Stomach (tissue), 9 donors: ENCODE data around the gene MRTO4. TPM values are rescaled to one million over a fixed set of nuclear protein-coding genes. Genes with fewer than 3 reads are reported as not detected.

Source experiments
- DNase-seq, 2 donors: peaks; one replicate each; pipeline versions ENCODE4 v3.0.0 to v3.0.0-alpha.2; 2013 to 2019
- H3K27ac ChIP-seq, 5 donors: fragments of 200-600 bp in 4 of 5; sonication (generic) in 4 of 5; one replicate each; pipeline ENCODE4 v1.5.1; 2013 to 2019; ENCODE audit warnings: mild to moderate bottlenecking in 1 of 5, moderate library complexity in 1 of 5
- H3K27me3 ChIP-seq, 3 donors: fragments of 200-600 bp; sonication (generic); one replicate each; pipeline ENCODE4 v1.5.1; 2017 to 2019; ENCODE audit warnings: mixed run types in 1 of 3
- H3K36me3 ChIP-seq, 4 donors: fragments of 200-600 bp; sonication (generic); 1 replicate in 3 of 4; 2 replicates in 1 of 4; pipeline ENCODE4 v1.5.1; 2016 to 2019
- H3K4me1 ChIP-seq, 4 donors: fragments of 200-600 bp; sonication (generic); one replicate each; pipeline ENCODE4 v1.5.1; 2016 to 2019
- H3K4me3 ChIP-seq, 4 donors: fragments of 200-600 bp; sonication (generic) in 3 of 4; one replicate each; pipeline ENCODE4 v1.5.1; 2016 to 2019; ENCODE audit warnings: mild to moderate bottlenecking in 1 of 4
- H3K9me3 ChIP-seq, 4 donors: fragments of 200-600 bp; sonication (generic); one replicate each; pipeline ENCODE4 v1.5.1; 2016 to 2019
- CTCF ChIP-seq, 7 experiments: fragments of 450-650 bp in 4 of 7; fragments of 200-600 bp in 3 of 7; sonication (generic) in 3 of 7; IDR thresholded peaks; one replicate each; pipeline ENCODE4 v1.5.1; 2016 to 2019; ENCODE audit warnings: antibody characterized with exemption in 7 of 7, control low read depth in 2 of 7, mild to moderate bottlenecking in 1 of 7
- EP300 ChIP-seq: sonication (generic); formaldehyde crosslinking; IDR thresholded peaks from one replicate; pipeline ENCODE4 v1.6.1; 2017; ENCODE audit warnings: antibody characterized with exemption
- POLR2A ChIP-seq, 4 donors: fragments of 450-650 bp; IDR thresholded peaks; one replicate each; pipeline ENCODE4 v1.6.1; 2016; ENCODE audit warnings: antibody characterized with exemption in 4 of 4, control low read depth in 2 of 4, mild to moderate bottlenecking in 1 of 4, moderate library complexity in 1 of 4
- POLR2AphosphoS5 ChIP-seq, 3 donors: sonication (generic); formaldehyde crosslinking; IDR thresholded peaks; one replicate each; pipeline ENCODE4 v1.6.1; 2016; ENCODE audit warnings: antibody characterized with exemption in 3 of 3
- WGBS, 5 donors: extraction: QIAGEN DNeasy Blood & Tissue Kit in 3 of 5; methylation state at CpG; one replicate each; pipeline versions ENCODE4 v1.1.5 to v1.1.7; 2013 to 2018; 5-methylcytosine and 5-hydroxymethylcytosine counted together
- intact Hi-C: fragments of 100-400 bp; cut with DNase I; formaldehyde crosslinking; loops from one replicate; pipeline ENCODE4 v1.15.1; 2023; ENCODE audit warnings: low total_unique reads
- polyA plus RNA-seq, 3 donors: library from polyadenylated mRNA; stranded (reverse); fragments of 200-250 nt; gene quantifications; one replicate each; pipeline ENCODE4 v1.2.3, GENCODE V29; 2013
- total RNA-seq, 5 donors: library from RNA; depleted of rRNA; stranded (reverse); fragments of >200 nt; gene quantifications; one replicate each; pipeline versions ENCODE4 v1.1.0 to v1.2.3, GENCODE V29; 2014 to 2016
- donor health status: healthy with polysubstance abuse.
- donor health status: Bipolar disorder and iron deficiency.
- donor health status: healthy.

MRTO4 gene
- total and polyA plus RNA-seq, 8 donors, result 1.8 to 46.7 (median 17.0) TPM

DNA sequence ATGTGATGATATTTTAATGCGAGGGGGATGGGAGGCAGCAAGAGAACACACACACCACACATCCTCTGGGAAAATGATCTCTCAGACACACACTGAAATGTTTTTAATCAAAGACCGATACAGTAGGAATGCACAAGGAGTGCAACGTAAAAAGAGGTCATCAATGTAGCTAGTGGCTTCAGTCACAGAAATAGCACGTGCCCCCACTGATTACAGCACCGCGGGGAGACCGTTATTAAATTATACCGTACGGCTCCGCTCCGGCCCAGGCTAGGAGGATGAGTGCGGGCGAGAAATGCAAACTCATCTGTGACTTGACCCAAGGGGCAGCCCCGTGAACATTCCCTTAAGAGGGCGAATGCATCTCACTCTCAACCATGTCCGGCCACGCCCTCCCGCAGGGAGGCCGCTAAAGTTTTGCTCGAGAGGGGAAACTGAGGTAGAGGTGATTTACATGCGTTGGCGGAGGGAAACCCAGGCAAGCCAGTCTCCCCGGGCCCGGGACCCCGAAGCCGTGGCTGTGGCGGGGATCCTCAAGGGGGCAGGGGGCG is 42.1 kb upstream of the MRTO4 start:
- 0 to 1% (median 0%) methylated on average over 22 to 28 of the region's 28 CpGs for WGBS, 5 donors
- DNase-seq, result peak; percentile 41 to 68
- peaks cover 44 to 76% (median 62%) of the 10 kb centered on the region in 4 donors for H3K4me1 ChIP-seq

DNA sequence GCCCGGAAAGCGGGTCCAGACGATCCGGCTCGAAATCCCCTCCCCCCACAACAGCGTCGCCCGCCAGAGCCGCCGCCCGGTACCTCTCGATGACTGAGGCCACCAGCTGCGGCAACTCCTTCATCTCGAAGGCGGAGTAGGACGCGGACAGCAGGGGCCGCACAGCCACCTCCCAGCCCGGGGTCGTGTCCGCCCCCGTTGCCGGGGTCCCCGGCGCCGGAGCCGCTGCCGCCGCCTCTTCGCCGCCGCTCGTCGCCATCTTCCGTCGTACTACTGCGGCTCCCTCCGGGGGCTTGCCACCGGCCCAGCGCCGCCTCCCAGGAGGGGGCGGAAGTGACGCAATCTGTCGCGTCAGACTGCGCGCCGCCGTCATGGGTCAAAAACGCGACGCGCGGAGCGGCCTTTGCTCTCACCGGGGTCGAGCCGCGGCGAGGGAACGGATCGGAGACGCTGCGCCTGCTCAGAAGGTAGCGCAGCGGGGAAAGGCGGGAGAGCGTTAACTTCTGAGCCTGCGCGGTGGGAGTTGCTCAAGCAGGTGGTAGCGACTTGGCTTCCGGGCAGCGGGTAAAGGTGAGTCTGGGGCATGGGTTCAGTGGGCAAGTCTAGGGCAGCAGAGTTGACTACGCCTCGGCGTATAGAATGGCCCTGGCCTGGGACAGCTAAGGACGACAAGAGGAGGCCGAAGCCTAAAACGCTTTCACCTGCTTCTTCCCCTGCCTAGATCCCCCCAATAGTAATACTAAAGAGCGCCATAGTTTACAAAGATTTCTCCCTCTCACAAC is 41.4 kb upstream of the MRTO4 start, which contains the start of gene UBR4:
TSS of gene UBR4 (minus strand) at position 277 of the 782 bp plus-strand sequence. CDS start at position 259, 18 bp downstream.
- peak; percentile 97 to 99 for DNase-seq
- intact Hi-C loops, result no loop called here
- H3K27ac ChIP-seq, result peak within 1 kb of the TSS; percentile 94 to 98 (median 97)
- no peaks in the 10 kb centered on the region for H3K9me3 ChIP-seq
- no peaks in the 10 kb centered on the region for H3K27me3 ChIP-seq
- H3K4me3 ChIP-seq, result peak within 1 kb of the TSS; percentile 82 to 93 (median 90)
- WGBS, 5 donors, result 0 to 1% (median 0%) methylated on average over 44 to 80 of the region's 80 CpGs
- H3K4me1 ChIP-seq, result peaks cover 44 to 70% (median 58%) of the 10 kb centered on the region in 4 donors
- peaks cover 0 to 18% (median 14%) of the 10 kb centered on the region in 4 donors for H3K36me3 ChIP-seq
- peak; percentile 42 for TF ChIP-seq EP300
- TF ChIP-seq POLR2A (IDR thresholded peaks at IDR 0.05), result peak in 2 of 4 donors; percentile 71 to 75
- no peak for TF ChIP-seq CTCF (IDR thresholded peaks at IDR 0.05)
- peak; percentile 98 to 99 (median 99) for TF ChIP-seq POLR2AphosphoS5 (IDR thresholded peaks at IDR 0.05)

More for the DNA sequence above, 42.1 kb upstream of the MRTO4 start:
- Histone ChIP-seq H3K36me3 (peaks cover 0 to 14% (median 11%) of the 10 kb centered on the region in 4 donors), H3K27ac (peak overlapping the region; percentile 94 to 98 (median 97)), H3K9me3 (no peaks in the 10 kb centered on the region), H3K4me3 (peak overlapping the region; percentile 82 to 93 (median 90)), H3K27me3 (no peaks in the 10 kb centered on the region)
- TF ChIP-seq EP300 (no peak), POLR2AphosphoS5 (IDR thresholded peaks at IDR 0.05) (no peak), POLR2A (IDR thresholded peaks at IDR 0.05) (no peak), CTCF (IDR thresholded peaks at IDR 0.05) (no peak)
- intact Hi-C loops, result no loop called here

DNA sequence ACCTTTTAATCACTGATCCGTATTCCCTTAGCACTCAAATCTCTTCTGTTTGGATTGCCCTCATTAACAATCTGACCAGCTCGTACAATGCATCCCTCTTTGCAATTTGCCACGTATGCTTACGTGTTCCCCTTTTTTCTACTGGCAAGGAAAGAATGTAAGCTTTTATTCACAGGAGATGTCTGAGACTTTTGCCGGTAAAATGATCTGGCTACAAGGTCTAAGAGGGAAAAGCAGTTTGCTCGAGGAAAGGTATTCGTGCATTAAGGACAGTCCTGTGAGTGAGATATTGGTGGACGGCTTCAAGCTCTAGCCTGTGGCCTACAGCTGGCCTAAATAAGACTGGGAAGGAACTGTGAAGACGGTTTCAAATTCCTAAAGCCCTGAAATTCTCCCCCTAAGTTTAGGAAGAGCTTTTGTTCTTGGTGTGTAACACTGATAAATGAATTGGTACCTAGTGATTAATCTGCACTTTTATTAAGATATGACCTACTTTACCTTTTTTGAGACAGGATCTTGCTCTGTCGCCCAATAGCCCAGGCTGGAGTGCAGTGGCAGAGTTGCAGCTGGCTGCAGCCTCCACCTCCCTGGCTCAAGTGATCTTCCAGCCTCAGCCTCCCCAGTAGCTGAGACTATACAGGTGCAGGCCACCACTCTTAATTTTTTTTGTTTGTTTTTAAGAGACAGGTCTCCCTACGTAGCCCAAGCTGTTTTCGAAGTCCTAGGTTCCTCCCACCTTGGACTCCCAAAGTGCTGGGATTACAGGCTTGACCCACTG is 40.6 kb upstream of the MRTO4 start:
- Histone ChIP-seq H3K27me3 (no peaks in the 10 kb centered on the region), H3K4me3 (peak overlapping the region; percentile 82 to 93 (median 90)), H3K36me3 (peaks cover 0 to 25% (median 22%) of the 10 kb centered on the region in 4 donors), H3K27ac (peak overlapping the region; percentile 94 to 98 (median 97)), H3K9me3 (no peaks in the 10 kb centered on the region), H3K4me1 (peaks cover 41 to 62% (median 54%) of the 10 kb centered on the region in 4 donors)
- no peak for TF ChIP-seq POLR2AphosphoS5 (IDR thresholded peaks at IDR 0.05)
- TF ChIP-seq POLR2A (IDR thresholded peaks at IDR 0.05), result no peak
- TF ChIP-seq EP300, result no peak
- TF ChIP-seq CTCF (IDR thresholded peaks at IDR 0.05), result no peak
- 11 to 15% (median 13%) methylated on average over 12 of the region's 12 CpGs for WGBS, 5 donors
- intact Hi-C loops, result no loop called here
- DNase-seq, result peak in 1 of 2 donors; percentile 40

DNA sequence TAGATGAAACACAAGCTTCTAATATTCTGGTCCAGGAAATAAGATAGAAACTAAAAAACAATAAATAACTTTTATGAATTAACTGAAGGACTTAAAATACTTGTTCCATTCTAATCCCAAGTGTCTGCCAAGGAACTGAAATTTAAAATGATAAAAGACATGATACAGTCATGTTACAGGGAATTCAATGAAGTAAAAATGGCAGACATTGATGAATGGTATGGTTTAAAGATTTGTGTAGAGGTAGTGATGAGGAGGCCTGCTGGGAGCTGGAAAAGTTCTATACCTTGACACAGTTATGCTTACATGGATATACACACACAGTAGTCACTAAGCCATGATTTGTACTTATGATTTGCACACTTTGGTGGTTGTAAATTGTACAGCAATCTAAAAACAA is 39.4 kb upstream of the MRTO4 start:
- peaks cover 0 to 37% (median 33%) of the 10 kb centered on the region in 4 donors for H3K36me3 ChIP-seq
- intact Hi-C loops, result no loop called here
- no peaks in the 10 kb centered on the region for H3K27me3 ChIP-seq
- no peak for TF ChIP-seq EP300
- TF ChIP-seq POLR2AphosphoS5 (IDR thresholded peaks at IDR 0.05), result no peak
- no peak for TF ChIP-seq POLR2A (IDR thresholded peaks at IDR 0.05)
- TF ChIP-seq CTCF (IDR thresholded peaks at IDR 0.05), result no peak
- no peaks in the 10 kb centered on the region for H3K9me3 ChIP-seq
- no peak for DNase-seq
- H3K27ac ChIP-seq, result peak overlapping the region in 1 of 5 donors; percentile 29
- H3K4me3 ChIP-seq, result no peak overlapping the region
- H3K4me1 ChIP-seq, result peaks cover 29 to 50% (median 43%) of the 10 kb centered on the region in 4 donors
